HepG2 (cell line): Measurements from ENCODE around the gene CLASP2. TPM values are rescaled to one million over a fixed set of nuclear protein-coding genes. Genes with fewer than 3 reads are reported as not detected.
"Not testable (repeated sequence)": the region's sequence is repeated elsewhere in the genome, so short reads cannot be mapped to it uniquely, and the experiment has no call there.

ENCODE experiments used
- ATAC-seq: fragments of 200-7000 bp; cut with Tn5 transposase; 3 replicates; pipeline ENCODE4 v1.9.1; 2020; ENCODE audit warnings: mild to moderate bottlenecking, moderate library complexity
- BruUV-seq: library from RNA; stranded (reverse); fragments of 400-500 nt; replicated peaks from 2 replicates; lab custom pipeline; 2021; lab: Mats Ljungman, UMichigan
- CTCF ChIA-PET: fragments of 300-600 bp; formaldehyde crosslinking; extraction: SDS; loops from one replicate; lab custom pipeline; 2021; ENCODE audit warnings: low total read pairs, inconsistent platforms, low intra/inter-chr PET ratio; lab: Yijun Ruan, JAX
- POLR2A ChIA-PET: fragments of 350-600 bp; sonication (Branson Sonifier 250); formaldehyde crosslinking; loops from one replicate; lab custom pipeline; 2020; ENCODE audit warnings: antibody characterized with exemption, inconsistent platforms; lab: Yijun Ruan, JAX
- DNase-seq: peaks from one replicate; pipeline ENCODE4 v3.0.0-alpha.2; 2015; ENCODE audit warnings: low spot score
- FAIRE-seq: peaks from 3 replicates; lab custom pipeline; 2011; peaks lifted over from hg19 to GRCh38; lab: Jason Lieb, UNC
- H2AFZ ChIP-seq: one replicate; pipeline ENCODE4 v1.6.1; 2011; ENCODE audit warnings: low read length, inconsistent platforms
- H3K27ac ChIP-seq: fragments of 300-600 bp; 3 replicates; pipeline ENCODE4 v1.8.0; 2011; ENCODE audit warnings: mixed run types, mild to moderate bottlenecking, mixed read lengths, low read length, inconsistent platforms; ENCODE audit not compliant: insufficient read depth; ENCODE audit errors: extremely low read length
- H3K27me3 ChIP-seq, 2 experiments: fragments of 200-600 bp in 1 of 2; 2 replicates in 1 of 2; 3 replicates in 1 of 2; pipeline versions ENCODE4 v1.6.0 to v1.8.0; 2011; ENCODE audit warnings: low read length in 2 of 2, mild to moderate bottlenecking in 2 of 2, moderate library complexity in 2 of 2, inconsistent platforms in 1 of 2; ENCODE audit not compliant: insufficient read depth in 2 of 2, control insufficient read depth in 1 of 2
- H3K36me3 ChIP-seq, 2 experiments: fragments of 200-600 bp in 1 of 2; replicated peaks in 1 of 2; 2 replicates in 1 of 2; 3 replicates in 1 of 2; pipeline versions ENCODE4 v1.5.1 to v1.8.0; 2011; ENCODE audit warnings: low read length in 2 of 2, inconsistent platforms in 1 of 2; ENCODE audit not compliant: insufficient read depth in 2 of 2, control insufficient read depth in 1 of 2
- H3K4me1 ChIP-seq: 2 replicates; pipeline ENCODE4 v1.5.1; 2012; ENCODE audit warnings: low read length, inconsistent platforms; ENCODE audit not compliant: insufficient read depth
- H3K4me2 ChIP-seq: 2 replicates; pipeline ENCODE4 v1.6.0; 2011; ENCODE audit warnings: low read depth, low read length, inconsistent platforms
- H3K4me3 ChIP-seq, 3 experiments: fragments of 200-600 bp in 1 of 3; sonication (generic), shearing (Covaris generic) in 1 of 3; replicated peaks in 1 of 3; 2 replicates each; pipeline ENCODE4 v1.5.1; 2011 to 2016; ENCODE audit warnings: low read length in 3 of 3, inconsistent platforms in 2 of 3, low read depth in 2 of 3, mild to moderate bottlenecking in 2 of 3, control low read depth in 1 of 3, mixed read lengths in 1 of 3; ENCODE audit not compliant: insufficient read depth in 1 of 3
- H3K79me2 ChIP-seq: one replicate; pipeline ENCODE4 v1.6.1; 2011; ENCODE audit warnings: low read length, inconsistent platforms; ENCODE audit not compliant: insufficient read depth
- H3K9ac ChIP-seq: 2 replicates; pipeline ENCODE4 v1.6.0; 2011; ENCODE audit warnings: mild to moderate bottlenecking, low read depth, low read length, inconsistent platforms; ENCODE audit not compliant: insufficient read depth
- H3K9me3 ChIP-seq: 2 replicates; pipeline ENCODE4 v1.5.1; 2012; ENCODE audit warnings: mild to moderate bottlenecking, low read length
- H4K20me1 ChIP-seq: 2 replicates; pipeline ENCODE4 v1.6.0; 2011; ENCODE audit warnings: inconsistent platforms, mild to moderate bottlenecking, low read length, moderate library complexity; ENCODE audit not compliant: insufficient read depth
- MYC ChIP-seq: sonication (generic); formaldehyde crosslinking; IDR thresholded peaks from 2 replicates; pipeline ENCODE4 v1.9.0; 2021; ENCODE audit warnings: missing genetic modification reagents, borderline replicate concordance
- ZNF674 ChIP-seq: sonication (generic); formaldehyde crosslinking; IDR thresholded peaks from 2 replicates; pipeline ENCODE4 v1.5.0; 2020; ENCODE audit warnings: low read depth, mild to moderate bottlenecking, missing genetic modification reagents
- WGBS: methylation state at CpG from one replicate; pipeline ENCODE4 v1.1.6; 2017; ENCODE audit warnings: low lambda C conversion rate; 5-methylcytosine and 5-hydroxymethylcytosine counted together
- in situ Hi-C: cut with HindIII; loops from 2 replicates; pipeline ENCODE4 v1.10.0; 2017; ENCODE audit warnings: low pct_unique_long_range_greater_than_20kb; ENCODE audit not compliant: extremely low pct_ligation_motif_present
- intact Hi-C: fragments of 100-400 bp; cut with micrococcal nuclease; formaldehyde crosslinking; loops from one replicate; pipeline ENCODE4 v1.10.0; 2022; ENCODE audit not compliant: unreplicated experiment
- polyA plus RNA-seq, 8 experiments: library from polyadenylated mRNA; depleted of rRNA in 3 of 8; stranded (reverse) in 7 of 8; unstranded in 1 of 8; fragments of >200 nt; fragmentation: Illumina TruSeq in 4 of 8; extraction: Trizol in 4 of 8; gene quantifications; 2 replicates each; pipeline versions ENCODE4 v1.2.1 to v1.2.3, GENCODE V29; 2011 to 2016; ENCODE audit warnings: low read depth in 4 of 8, missing spikeins in 1 of 8, mixed read lengths in 1 of 8; ENCODE audit not compliant: insufficient read depth in 1 of 8
- total RNA-seq, 5 experiments: library from RNA; depleted of rRNA; stranded (reverse); fragments of >200 nt; fragmentation: Illumina TruSeq; extraction: Trizol; gene quantifications; 2 replicates each; pipeline ENCODE4 v1.2.3, GENCODE V29; 2016; ENCODE audit warnings: low read depth in 1 of 5
- TF ChIP-seq, protein P1 (sequence below): sonication (generic); formaldehyde crosslinking; IDR thresholded peaks from 2 replicates; pipeline ENCODE4 v1.4.0; 2020; ENCODE audit warnings: low read depth, mild to moderate bottlenecking, missing genetic modification reagents

CLASP2 gene
- total and polyA plus RNA-seq, 2 of the 13 experiments (the other 11 are each of a cell fraction or from before 2014, with no cell fraction given), result 15.7 to 34.8 TPM

DNA sequence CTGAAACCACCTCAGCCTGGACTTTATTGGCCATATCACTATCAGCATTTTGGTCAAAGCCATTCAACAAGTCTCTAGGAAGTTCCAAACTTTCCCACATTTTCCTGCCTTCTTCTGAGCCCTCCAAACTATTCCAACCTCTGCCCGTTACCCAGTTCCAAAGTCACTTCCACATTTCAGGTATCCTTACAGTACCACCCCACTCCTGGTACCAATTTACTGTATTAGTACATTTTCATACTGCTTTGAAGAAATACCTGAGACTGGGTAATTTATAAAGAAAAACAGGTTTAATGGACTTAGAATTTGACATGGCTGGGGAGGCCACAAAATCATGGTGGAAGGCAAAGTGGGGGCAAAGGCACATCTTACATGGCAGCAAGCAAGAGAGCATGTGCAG is 36.3 kb upstream of the CLASP2 start:
- intact Hi-C loops, DNase-seq, H3K4me2 ChIP-seq, CTCF ChIA-PET, FAIRE-seq, ATAC-seq, POLR2A ChIA-PET, H3K4me1 ChIP-seq, H3K4me3 ChIP-seq, H3K9ac ChIP-seq, BruUV-seq, H4K20me1 ChIP-seq, in situ Hi-C loops, H3K27me3 ChIP-seq, H3K27ac ChIP-seq, H3K36me3 ChIP-seq, H2AFZ ChIP-seq, H3K79me2 ChIP-seq: not testable (repeated sequence)
- WGBS, result 9% methylated on average over 1 of the region's 1 CpG
- peaks cover 14% of the 10 kb centered on the region; the same call in 1 of the 2 replicates for H3K9me3 ChIP-seq

DNA sequence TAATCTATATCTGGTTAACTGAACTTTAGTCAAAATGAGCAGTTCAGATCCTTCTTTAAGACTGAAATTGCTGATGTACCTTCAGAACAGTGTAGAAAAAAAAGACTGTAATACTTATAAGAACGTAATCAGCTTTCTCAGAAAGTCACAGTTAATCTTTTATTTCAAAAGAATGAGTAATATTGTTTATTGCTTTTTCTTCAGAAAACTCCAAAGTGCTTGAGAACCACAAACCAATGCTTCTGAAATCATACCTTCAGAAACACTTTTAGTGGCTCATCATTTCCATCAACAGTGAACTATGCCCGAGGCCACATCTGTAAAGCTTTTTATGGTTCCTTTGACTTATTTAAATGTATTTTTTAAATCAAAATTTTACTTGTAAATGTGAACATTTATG is 33.3 kb upstream of the CLASP2 start:
- DNase-seq (no peak), FAIRE-seq (no peak), ATAC-seq (no peak)
- no TSS peak for BruUV-seq
- ChIA-PET CTCF (no interaction called here), POLR2A (no interaction called here)
- Histone ChIP-seq H3K9me3 (peaks cover 14% of the 10 kb centered on the region; the same call in 1 of the 2 replicates), H2AFZ (no peak overlapping the region), H3K36me3 (no peaks in the 10 kb centered on the region), H3K27ac (no peak overlapping the region), H4K20me1 (no peaks in the 10 kb centered on the region), H3K27me3 (no peaks in the 10 kb centered on the region), H3K4me3 (no peak overlapping the region), H3K79me2 (no peaks in the 10 kb centered on the region), H3K4me1 (peaks cover 11% of the 10 kb centered on the region), H3K9ac (no peak overlapping the region), H3K4me2 (no peak overlapping the region)
- intact Hi-C loops (no loop called here), in situ Hi-C loops (no loop called here)
- TF ChIP-seq, protein P1, sequence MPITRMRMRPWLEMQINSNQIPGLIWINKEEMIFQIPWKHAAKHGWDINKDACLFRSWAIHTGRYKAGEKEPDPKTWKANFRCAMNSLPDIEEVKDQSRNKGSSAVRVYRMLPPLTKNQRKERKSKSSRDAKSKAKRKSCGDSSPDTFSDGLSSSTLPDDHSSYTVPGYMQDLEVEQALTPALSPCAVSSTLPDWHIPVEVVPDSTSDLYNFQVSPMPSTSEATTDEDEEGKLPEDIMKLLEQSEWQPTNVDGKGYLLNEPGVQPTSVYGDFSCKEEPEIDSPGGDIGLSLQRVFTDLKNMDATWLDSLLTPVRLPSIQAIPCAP, result no peak
- TF ChIP-seq MYC (CRISPR knock-in tag) (no peak), ZNF674 (no peak)
- 26% methylated on average over 2 of the region's 2 CpGs for WGBS
